ENCODE data around the gene CIAO3.
"Not testable (repeated sequence)": the region's sequence is repeated elsewhere in the genome, so short reads cannot be mapped to it uniquely, and the experiment has no call there.

The CIAO3 gene

GRCh38 chr16:760065-760464 lies 19.3 kb upstream of the CIAO3 start:
- DNase-seq (ENCODE audit: low spot score): no peak

GRCh38 chr16:759110-759910 lies 18.5 kb upstream of the CIAO3 start:
- DNase-seq (ENCODE audit: low spot score): no peak

GRCh38 chr16:756428-756827 lies 15.6 kb upstream of the CIAO3 start:
- DNase-seq (ENCODE audit: low spot score): no peak

- no peak for DNase-seq (ENCODE audit: low spot score)
Measured at GRCh38 chr16:754656-755055, 13.9 kb upstream of the CIAO3 start.

- not testable (repeated sequence) for DNase-seq (ENCODE audit: low spot score)
Measured at GRCh38 chr16:754121-754607, 13.4 kb upstream of the CIAO3 start.

GRCh38 chr16:752007-752312 lies 11.2 kb upstream of the CIAO3 start:
- DNase-seq (ENCODE audit: low spot score): no peak

GRCh38 chr16:751152-752006 lies 10.6 kb upstream of the CIAO3 start:
- DNase-seq (ENCODE audit: low spot score): no peak

GRCh38 chr16:750485-750884 lies 9.7 kb upstream of the CIAO3 start:
- no peak for DNase-seq (ENCODE audit: low spot score)

- DNase-seq (ENCODE audit: low spot score): no peak
Measured at GRCh38 chr16:749010-749409, 8.2 kb upstream of the CIAO3 start.

GRCh38 chr16:747978-748746 lies 7.4 kb upstream of the CIAO3 start:
- no peak for DNase-seq (ENCODE audit: low spot score)

GRCh38 chr16:746637-747036 lies 5.8 kb upstream of the CIAO3 start:
- DNase-seq (ENCODE audit: low spot score): no peak

- DNase-seq (ENCODE audit: low spot score): peak; percentile 46
Measured at GRCh38 chr16:745739-746138, 4.9 kb upstream of the CIAO3 start.

GRCh38 chr16:743794-744500 lies 3.1 kb upstream of the CIAO3 start:
- no peak for DNase-seq (ENCODE audit: low spot score)

GRCh38 chr16:742894-743293 lies 2.1 kb upstream of the CIAO3 start:
- DNase-seq (ENCODE audit: low spot score): not testable (repeated sequence)

- DNase-seq (ENCODE audit: low spot score): no peak
Measured at GRCh38 chr16:741986-742629, 1.3 kb upstream of the CIAO3 start.

- DNase-seq (ENCODE audit: low spot score): no peak
Measured at GRCh38 chr16:740459-740763, 386 bp downstream of the CIAO3 start.

GRCh38 chr16:739560-740458 lies 988 bp downstream of the CIAO3 start:
- DNase-seq (ENCODE audit: low spot score): no peak

- no peak for DNase-seq (ENCODE audit: low spot score)
Measured at GRCh38 chr16:736936-737481, 3.8 kb downstream of the CIAO3 start.

- no peak for DNase-seq (ENCODE audit: low spot score)
Measured at GRCh38 chr16:735982-736453, 4.8 kb downstream of the CIAO3 start.

Measured in germinal center (tissue), 1 donor.